Germinal center (tissue), 1 donor: ENCODE data around the gene MOB3B.

Source experiments
- DNase-seq: peaks from one replicate; pipeline ENCODE4 v3.0.0; 2012; ENCODE audit warnings: mixed read lengths, low spot score

Gene MOB3B

GRCh38 chr9:27278374-27278773, 251.2 kb downstream of the MOB3B start:
- DNase-seq: no peak

DNA sequence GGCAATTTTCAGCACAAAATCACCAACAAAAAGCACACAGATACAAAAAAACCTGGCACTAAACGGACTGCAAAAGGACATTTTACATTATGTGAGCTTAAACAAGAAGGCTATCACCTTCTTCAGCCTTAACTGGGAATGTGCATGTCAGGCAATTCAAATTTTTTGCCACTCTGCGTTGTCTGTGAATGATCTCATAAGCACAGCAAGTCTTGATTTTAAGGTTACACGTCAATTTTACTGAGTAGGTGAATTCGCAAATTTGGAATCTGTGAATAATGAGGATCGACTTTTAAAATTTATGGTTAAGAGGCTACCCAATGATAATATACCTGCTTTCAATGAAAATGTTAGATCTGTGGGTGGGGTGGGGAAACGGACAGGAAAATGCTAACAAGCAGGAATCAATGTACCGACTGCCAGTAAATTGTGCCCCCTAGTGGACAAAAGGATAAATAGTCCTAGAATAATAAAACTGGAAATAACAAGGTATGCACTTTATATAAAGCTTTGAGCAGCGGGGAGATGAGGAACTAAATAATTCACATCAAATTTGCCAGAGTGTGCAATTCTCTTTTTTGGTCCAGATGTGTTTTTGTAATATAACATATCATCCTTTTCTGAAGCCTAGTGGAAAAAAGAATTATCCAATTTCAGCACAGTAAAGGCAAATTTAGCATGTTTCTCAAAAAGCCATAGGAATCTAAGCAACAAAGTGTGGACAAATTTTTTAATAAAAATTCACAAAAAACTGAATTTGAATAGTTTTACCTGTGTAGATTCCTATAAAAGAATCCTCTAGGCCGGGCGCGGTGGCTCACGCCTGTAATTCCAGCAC, 253.2 kb downstream of the MOB3B start:
- DNase-seq: peak; percentile 30
